ES-I3 (cell line): ENCODE results near the gene DNAH3.
"Not testable (repeated sequence)": the region's sequence is repeated elsewhere in the genome, so short reads cannot be mapped to it uniquely, and the experiment has no call there.

Experiments
- H3K36me3 ChIP-seq: 2 replicates; pipeline ENCODE4 v1.6.1; 2013; ENCODE audit warnings: mild to moderate bottlenecking, low read length, control low read depth, moderate library complexity; ENCODE audit not compliant: insufficient read depth
- H3K4me1 ChIP-seq: 2 replicates; pipeline ENCODE4 v1.6.1; 2013; ENCODE audit warnings: mild to moderate bottlenecking, control low read depth, low read length; ENCODE audit not compliant: insufficient read depth
- H3K9ac ChIP-seq: 2 replicates; pipeline ENCODE4 v1.6.1; 2013; ENCODE audit warnings: low read depth, mild to moderate bottlenecking, low read length, moderate library complexity
- H3K9me3 ChIP-seq: 2 replicates; pipeline ENCODE4 v1.6.1; 2013; ENCODE audit warnings: mild to moderate bottlenecking, low read length, moderate library complexity; ENCODE audit not compliant: control insufficient read depth, insufficient read depth

The DNAH3 gene

GRCh38 chr16:20952139-20952920 is 198.3 kb downstream of the DNAH3 start:
- Histone ChIP-seq H3K36me3 (no peaks in the 10 kb centered on the region), H3K9me3 (no peaks in the 10 kb centered on the region), H3K9ac (no peak overlapping the region), H3K4me1 (no peaks in the 10 kb centered on the region)

- no peak overlapping the region for H3K9ac ChIP-seq
- H3K36me3 ChIP-seq, result no peaks in the 10 kb centered on the region
- no peaks in the 10 kb centered on the region for H3K9me3 ChIP-seq
- H3K4me1 ChIP-seq, result no peaks in the 10 kb centered on the region
Measured at GRCh38 chr16:20950294-20950693, 200.4 kb downstream of the DNAH3 start.

- Histone ChIP-seq H3K9me3 (no peaks in the 10 kb centered on the region), H3K36me3 (no peaks in the 10 kb centered on the region), H3K9ac (no peak overlapping the region), H3K4me1 (no peaks in the 10 kb centered on the region)
Measured at GRCh38 chr16:20949660-20950059, 201.0 kb downstream of the DNAH3 start.

- no peaks in the 10 kb centered on the region for H3K9me3 ChIP-seq
- no peak overlapping the region for H3K9ac ChIP-seq
- H3K4me1 ChIP-seq, result no peaks in the 10 kb centered on the region
- H3K36me3 ChIP-seq, result no peaks in the 10 kb centered on the region
Measured at GRCh38 chr16:20948444-20948843, 202.2 kb downstream of the DNAH3 start.

- Histone ChIP-seq H3K9ac (no peak overlapping the region), H3K4me1 (no peaks in the 10 kb centered on the region), H3K36me3 (no peaks in the 10 kb centered on the region), H3K9me3 (no peaks in the 10 kb centered on the region)
Measured at GRCh38 chr16:20946015-20946629, 204.5 kb downstream of the DNAH3 start.

GRCh38 chr16:20945575-20945875 is 205.1 kb downstream of the DNAH3 start:
- H3K4me1 ChIP-seq, H3K9ac ChIP-seq, H3K9me3 ChIP-seq, H3K36me3 ChIP-seq: not testable (repeated sequence)

GRCh38 chr16:20944861-20945574 is 205.6 kb downstream of the DNAH3 start:
- Histone ChIP-seq H3K36me3 (no peaks in the 10 kb centered on the region), H3K9ac (no peak overlapping the region), H3K9me3 (no peaks in the 10 kb centered on the region), H3K4me1 (no peaks in the 10 kb centered on the region)

GRCh38 chr16:20942256-20942655 is 208.4 kb downstream of the DNAH3 start:
- H3K9me3 ChIP-seq, result no peaks in the 10 kb centered on the region
- no peak overlapping the region for H3K9ac ChIP-seq
- no peaks in the 10 kb centered on the region for H3K4me1 ChIP-seq
- no peaks in the 10 kb centered on the region for H3K36me3 ChIP-seq

- no peaks in the 10 kb centered on the region for H3K36me3 ChIP-seq
- H3K9me3 ChIP-seq, result no peaks in the 10 kb centered on the region
- no peak overlapping the region for H3K9ac ChIP-seq
- H3K4me1 ChIP-seq, result no peaks in the 10 kb centered on the region
Measured at GRCh38 chr16:20941636-20941926, 209.1 kb downstream of the DNAH3 start.

- no peaks in the 10 kb centered on the region for H3K9me3 ChIP-seq
- no peak overlapping the region for H3K9ac ChIP-seq
- no peaks in the 10 kb centered on the region for H3K36me3 ChIP-seq
- no peaks in the 10 kb centered on the region for H3K4me1 ChIP-seq
Measured at GRCh38 chr16:20940871-20941635, 209.6 kb downstream of the DNAH3 start.

GRCh38 chr16:20939611-20940010 is 211.0 kb downstream of the DNAH3 start:
- Histone ChIP-seq H3K36me3 (no peaks in the 10 kb centered on the region), H3K9ac (no peak overlapping the region), H3K4me1 (no peaks in the 10 kb centered on the region)

GRCh38 chr16:20938426-20938825 is 212.2 kb downstream of the DNAH3 start:
- H3K36me3 ChIP-seq, result no peaks in the 10 kb centered on the region
- no peaks in the 10 kb centered on the region for H3K4me1 ChIP-seq

More at GRCh38 chr16:20939611-20940010, 211.0 kb downstream of the DNAH3 start:
- H3K9me3 ChIP-seq, result no peaks in the 10 kb centered on the region

GRCh38 chr16:20937736-20938135 is 212.9 kb downstream of the DNAH3 start:
- no peak overlapping the region for H3K9ac ChIP-seq
- H3K4me1 ChIP-seq, result no peaks in the 10 kb centered on the region
- no peaks in the 10 kb centered on the region for H3K9me3 ChIP-seq
- H3K36me3 ChIP-seq, result no peaks in the 10 kb centered on the region

More at GRCh38 chr16:20938426-20938825, 212.2 kb downstream of the DNAH3 start:
- Histone ChIP-seq H3K9me3 (no peaks in the 10 kb centered on the region), H3K9ac (no peak overlapping the region)

GRCh38 chr16:20933589-20933988 is 217.1 kb downstream of the DNAH3 start:
- H3K4me1 ChIP-seq, result no peaks in the 10 kb centered on the region
- H3K9me3 ChIP-seq, result no peaks in the 10 kb centered on the region
- no peak overlapping the region for H3K9ac ChIP-seq
- H3K36me3 ChIP-seq, result no peaks in the 10 kb centered on the region
